ENCODE data around the gene TIMM8B. TPM values are rescaled to one million over a fixed set of nuclear protein-coding genes. Genes with fewer than 3 reads are reported as not detected.
"Not testable (repeated sequence)": the region's sequence is repeated elsewhere in the genome, so short reads cannot be mapped to it uniquely, and the experiment has no call there.

TIMM8B gene
- total RNA-seq, 1 donor from 2014 or later = 80.0 TPM

- H3K27me3 Mint-ChIP-seq = no peaks in the 10 kb centered on the region
- no peaks in the 10 kb centered on the region for H3K9me3 Mint-ChIP-seq
- no peaks in the 10 kb centered on the region for H3K4me1 Mint-ChIP-seq (ENCODE audit: unreplicated experiment)
- H3K4me3 Mint-ChIP-seq = no peak overlapping the region
- H3K27ac Mint-ChIP-seq = no peak overlapping the region
- TF ChIP-seq, protein P1, sequence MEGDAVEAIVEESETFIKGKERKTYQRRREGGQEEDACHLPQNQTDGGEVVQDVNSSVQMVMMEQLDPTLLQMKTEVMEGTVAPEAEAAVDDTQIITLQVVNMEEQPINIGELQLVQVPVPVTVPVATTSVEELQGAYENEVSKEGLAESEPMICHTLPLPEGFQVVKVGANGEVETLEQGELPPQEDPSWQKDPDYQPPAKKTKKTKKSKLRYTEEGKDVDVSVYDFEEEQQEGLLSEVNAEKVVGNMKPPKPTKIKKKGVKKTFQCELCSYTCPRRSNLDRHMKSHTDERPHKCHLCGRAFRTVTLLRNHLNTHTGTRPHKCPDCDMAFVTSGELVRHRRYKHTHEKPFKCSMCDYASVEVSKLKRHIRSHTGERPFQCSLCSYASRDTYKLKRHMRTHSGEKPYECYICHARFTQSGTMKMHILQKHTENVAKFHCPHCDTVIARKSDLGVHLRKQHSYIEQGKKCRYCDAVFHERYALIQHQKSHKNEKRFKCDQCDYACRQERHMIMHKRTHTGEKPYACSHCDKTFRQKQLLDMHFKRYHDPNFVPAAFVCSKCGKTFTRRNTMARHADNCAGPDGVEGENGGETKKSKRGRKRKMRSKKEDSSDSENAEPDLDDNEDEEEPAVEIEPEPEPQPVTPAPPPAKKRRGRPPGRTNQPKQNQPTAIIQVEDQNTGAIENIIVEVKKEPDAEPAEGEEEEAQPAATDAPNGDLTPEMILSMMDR (conservative IDR thresholded peaks at IDR 0.05) = no peak
- H3K36me3 Mint-ChIP-seq = peaks cover 22% of the 10 kb centered on the region
- DNase-seq (ENCODE audit: extremely low spot score, unreplicated experiment) = no peak
These were observed 9.6 kb upstream of the TIMM8B start for GRCh38 chr11:112096194-112096593.

DNA sequence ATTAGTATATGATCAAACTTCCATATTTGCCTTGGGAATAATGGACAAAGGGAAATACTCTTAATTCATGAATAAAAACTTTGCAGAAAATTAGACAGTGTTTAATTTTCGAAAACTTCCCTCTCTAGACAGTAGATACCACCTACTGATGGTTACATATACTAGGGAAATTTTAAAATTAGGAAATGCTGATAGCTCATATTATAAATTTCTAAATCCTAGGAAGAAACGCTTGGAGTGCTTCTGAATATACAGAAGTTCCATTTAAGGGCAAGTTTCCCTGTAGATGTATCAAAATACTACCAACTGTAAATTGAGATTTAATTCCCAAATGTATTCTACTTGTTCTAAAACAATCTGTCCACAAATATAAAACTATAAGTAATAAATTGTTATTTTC, 8.7 kb upstream of the TIMM8B start:
- peaks cover 25% of the 10 kb centered on the region for H3K36me3 Mint-ChIP-seq
- not testable (repeated sequence) for H3K4me1 Mint-ChIP-seq (ENCODE audit: unreplicated experiment); DNase-seq (ENCODE audit: extremely low spot score, unreplicated experiment); H3K27ac Mint-ChIP-seq; H3K9me3 Mint-ChIP-seq; H3K27me3 Mint-ChIP-seq; H3K4me3 Mint-ChIP-seq

GRCh38 chr11:112087212-112087611, 656 bp upstream of the TIMM8B start:
- Mint-ChIP-seq H3K27ac (peak overlapping the region; percentile 91), H3K4me3 (peak overlapping the region; percentile 99), H3K36me3 (peaks cover 63% of the 10 kb centered on the region), H3K27me3 (no peaks in the 10 kb centered on the region), H3K9me3 (no peaks in the 10 kb centered on the region), H3K4me1 (ENCODE audit: unreplicated experiment) (peaks cover 26% of the 10 kb centered on the region)
- TF ChIP-seq, protein P1 (conservative IDR thresholded peaks at IDR 0.05) = no peak
- no peak for DNase-seq (ENCODE audit: extremely low spot score, unreplicated experiment)

- TF ChIP-seq, protein P1 (conservative IDR thresholded peaks at IDR 0.05) = no peak
These were observed 634 bp downstream of the TIMM8B start for GRCh38 chr11:112085822-112086421.

GRCh38 chr11:112082729-112083128, 3.8 kb downstream of the TIMM8B start:
- Mint-ChIP-seq H3K27me3 (no peaks in the 10 kb centered on the region), H3K4me3 (peak overlapping the region; percentile 33), H3K27ac (no peak overlapping the region), H3K4me1 (ENCODE audit: unreplicated experiment) (peaks cover 12% of the 10 kb centered on the region), H3K36me3 (peaks cover 44% of the 10 kb centered on the region), H3K9me3 (no peaks in the 10 kb centered on the region)
- TF ChIP-seq, protein P1 (conservative IDR thresholded peaks at IDR 0.05) = no peak
- DNase-seq (ENCODE audit: extremely low spot score, unreplicated experiment) = no peak

More at GRCh38 chr11:112085822-112086421, 634 bp downstream of the TIMM8B start:
- Mint-ChIP-seq H3K9me3 (no peaks in the 10 kb centered on the region), H3K4me1 (ENCODE audit: unreplicated experiment) (peaks cover 26% of the 10 kb centered on the region), H3K27me3 (no peaks in the 10 kb centered on the region), H3K4me3 (peak overlapping the region; percentile 99), H3K27ac (peak overlapping the region; percentile 91), H3K36me3 (peaks cover 53% of the 10 kb centered on the region)
- DNase-seq (ENCODE audit: extremely low spot score, unreplicated experiment) = no peak

GRCh38 chr11:112073941-112074811, 12.4 kb downstream of the TIMM8B start, which contains the start of the genes NKAPD1 and PIH1D2:
TSS of gene NKAPD1 (plus strand) at chr11:112074299. CDS start at chr11:112075575, 1,276 bp downstream.
TSS of gene PIH1D2 (minus strand) at chr11:112074017. CDS start at chr11:112073174, 843 bp downstream.
- TF ChIP-seq, protein P1 (conservative IDR thresholded peaks at IDR 0.05) = peak; percentile 29
- peak within 1 kb of the TSS; percentile 91 for H3K27ac Mint-ChIP-seq
- peak within 1 kb of the TSS; percentile 92 for H3K4me3 Mint-ChIP-seq
- H3K27me3 Mint-ChIP-seq = no peaks in the 10 kb centered on the region
- peaks cover 14% of the 10 kb centered on the region for H3K36me3 Mint-ChIP-seq
- peaks cover 16% of the 10 kb centered on the region for H3K4me1 Mint-ChIP-seq (ENCODE audit: unreplicated experiment)
- H3K9me3 Mint-ChIP-seq = no peaks in the 10 kb centered on the region
- DNase-seq (ENCODE audit: extremely low spot score, unreplicated experiment) = peak; percentile 79
